DND-41 (cell line): ENCODE data around the gene APOC4.

Experiments used
- ATAC-seq: fragments of 200-7000 bp; cut with Tn5 transposase; 3 replicates; pipeline ENCODE4 v1.9.1; 2021; ENCODE audit warnings: low read depth; ENCODE audit not compliant: insufficient read depth
- DNase-seq: peaks from one replicate; pipeline ENCODE4 v3.0.0-alpha.2; 2020
- H2AFZ ChIP-seq: 2 replicates; pipeline ENCODE4 v1.6.0; 2012; ENCODE audit warnings: low read depth, low read length
- H3K27ac ChIP-seq: 2 replicates; pipeline ENCODE4 v1.5.1; 2012; ENCODE audit warnings: low read length, inconsistent platforms
- H3K27me3 ChIP-seq: fragments of 200-600 bp; sonication (generic); 2 replicates; pipeline ENCODE4 v1.6.0; 2012; ENCODE audit warnings: low read length, mild to moderate bottlenecking, inconsistent platforms; ENCODE audit not compliant: insufficient read depth, poor library complexity
- H3K36me3 ChIP-seq: 2 replicates; pipeline ENCODE4 v1.5.1; 2012; ENCODE audit warnings: low read length, inconsistent platforms; ENCODE audit not compliant: insufficient read depth
- H3K4me1 ChIP-seq: 2 replicates; pipeline ENCODE4 v1.5.1; 2012; ENCODE audit warnings: mild to moderate bottlenecking, low read length; ENCODE audit not compliant: insufficient read depth
- H3K4me2 ChIP-seq: 2 replicates; pipeline ENCODE4 v1.6.0; 2012; ENCODE audit warnings: mild to moderate bottlenecking, moderate library complexity, low read length, inconsistent platforms; ENCODE audit not compliant: insufficient read depth
- H3K4me3 ChIP-seq, 2 experiments: fragments of 200-600 bp in 1 of 2; shearing (Covaris generic) in 1 of 2; 2 replicates each; pipeline ENCODE4 v1.5.1; 2012 to 2016; ENCODE audit warnings: inconsistent platforms in 2 of 2, low read length in 2 of 2, mild to moderate bottlenecking in 2 of 2, low read depth in 1 of 2, moderate library complexity in 1 of 2
- H3K79me2 ChIP-seq: 2 replicates; pipeline ENCODE4 v1.6.0; 2012; ENCODE audit warnings: low read length, inconsistent platforms; ENCODE audit not compliant: insufficient read depth
- H3K9ac ChIP-seq: 2 replicates; pipeline ENCODE4 v1.6.0; 2012; ENCODE audit warnings: low read depth, mild to moderate bottlenecking, inconsistent platforms, low read length, moderate library complexity
- H3K9me3 ChIP-seq: 2 replicates; pipeline ENCODE4 v1.5.1; 2012; ENCODE audit warnings: low read length, moderate library complexity, mild to moderate bottlenecking, inconsistent platforms; ENCODE audit not compliant: insufficient read depth, severe bottlenecking
- H4K20me1 ChIP-seq: 2 replicates; pipeline ENCODE4 v1.6.0; 2012; ENCODE audit warnings: low read length; ENCODE audit not compliant: insufficient read depth
- EZH2 ChIP-seq: IDR thresholded peaks from 3 replicates; pipeline ENCODE4 v1.6.1; 2012; ENCODE audit warnings: borderline replicate concordance, low read depth, mild to moderate bottlenecking, moderate library complexity, low read length, inconsistent platforms; ENCODE audit not compliant: severe bottlenecking
- TF ChIP-seq, protein P1 (sequence below): IDR thresholded peaks from 2 replicates; pipeline ENCODE4 v1.5.1; 2012; ENCODE audit warnings: borderline replicate concordance, low read length, moderate library complexity, mild to moderate bottlenecking; ENCODE audit not compliant: poor library complexity, severe bottlenecking; ENCODE audit errors: extremely low read depth

Gene APOC4

DNA sequence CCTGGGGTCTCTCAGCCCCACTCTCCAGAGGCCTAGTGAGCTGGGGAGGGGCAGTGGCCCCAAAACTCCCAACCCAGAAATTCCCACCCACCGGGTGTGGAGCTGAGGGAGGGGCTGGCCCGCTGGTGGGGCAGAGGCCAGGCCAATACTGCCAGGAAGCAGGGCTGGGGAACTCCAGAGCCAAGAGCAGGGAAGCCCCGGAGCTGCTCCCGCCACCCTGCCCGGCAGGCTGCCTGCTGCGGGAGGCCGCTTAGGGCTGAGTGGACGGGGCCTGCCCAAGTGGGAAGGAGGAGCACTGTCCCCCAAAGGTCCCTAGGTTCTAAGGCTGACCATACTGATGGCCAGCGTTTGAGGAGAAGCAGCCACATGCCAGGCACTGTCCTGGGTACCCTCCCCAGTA is 46.2 kb downstream of the APOC4 start:
- Histone ChIP-seq H3K9ac (no peak overlapping the region), H2AFZ (no peak overlapping the region), H4K20me1 (peaks cover 5% of the 10 kb centered on the region; the same call in 1 of the 2 replicates), H3K4me3 (no peak overlapping the region), H3K4me1 (no peaks in the 10 kb centered on the region), H3K27me3 (no peaks in the 10 kb centered on the region), H3K9me3 (no peaks in the 10 kb centered on the region), H3K4me2 (no peak overlapping the region), H3K27ac (no peak overlapping the region), H3K36me3 (peaks cover 86% of the 10 kb centered on the region), H3K79me2 (no peaks in the 10 kb centered on the region)
- DNase-seq (no peak), ATAC-seq (no peak)
- TF ChIP-seq, protein P1, sequence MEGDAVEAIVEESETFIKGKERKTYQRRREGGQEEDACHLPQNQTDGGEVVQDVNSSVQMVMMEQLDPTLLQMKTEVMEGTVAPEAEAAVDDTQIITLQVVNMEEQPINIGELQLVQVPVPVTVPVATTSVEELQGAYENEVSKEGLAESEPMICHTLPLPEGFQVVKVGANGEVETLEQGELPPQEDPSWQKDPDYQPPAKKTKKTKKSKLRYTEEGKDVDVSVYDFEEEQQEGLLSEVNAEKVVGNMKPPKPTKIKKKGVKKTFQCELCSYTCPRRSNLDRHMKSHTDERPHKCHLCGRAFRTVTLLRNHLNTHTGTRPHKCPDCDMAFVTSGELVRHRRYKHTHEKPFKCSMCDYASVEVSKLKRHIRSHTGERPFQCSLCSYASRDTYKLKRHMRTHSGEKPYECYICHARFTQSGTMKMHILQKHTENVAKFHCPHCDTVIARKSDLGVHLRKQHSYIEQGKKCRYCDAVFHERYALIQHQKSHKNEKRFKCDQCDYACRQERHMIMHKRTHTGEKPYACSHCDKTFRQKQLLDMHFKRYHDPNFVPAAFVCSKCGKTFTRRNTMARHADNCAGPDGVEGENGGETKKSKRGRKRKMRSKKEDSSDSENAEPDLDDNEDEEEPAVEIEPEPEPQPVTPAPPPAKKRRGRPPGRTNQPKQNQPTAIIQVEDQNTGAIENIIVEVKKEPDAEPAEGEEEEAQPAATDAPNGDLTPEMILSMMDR = no peak
- no peak for TF ChIP-seq EZH2

GRCh38 chr19:44988896-44989556 is 47.0 kb downstream of the APOC4 start:
- Histone ChIP-seq H4K20me1 (peaks cover 5% of the 10 kb centered on the region; the same call in 1 of the 2 replicates), H3K79me2 (no peaks in the 10 kb centered on the region), H3K36me3 (peaks cover 86% of the 10 kb centered on the region), H3K27ac (no peak overlapping the region), H2AFZ (no peak overlapping the region), H3K4me3 (no peak overlapping the region), H3K9me3 (no peaks in the 10 kb centered on the region), H3K27me3 (no peaks in the 10 kb centered on the region), H3K4me2 (no peak overlapping the region), H3K9ac (no peak overlapping the region), H3K4me1 (no peaks in the 10 kb centered on the region)
- TF ChIP-seq, protein P1 = peak; percentile 76
- TF ChIP-seq EZH2 = no peak
- ATAC-seq (peak; percentile 79), DNase-seq (peak; percentile 62)

- no peaks in the 10 kb centered on the region for H3K9me3 ChIP-seq
- no peak overlapping the region for H3K4me2 ChIP-seq
- peaks cover 7% of the 10 kb centered on the region; the same call in 1 of the 2 replicates for H4K20me1 ChIP-seq
- TF ChIP-seq, protein P1 = no peak
- no peak for TF ChIP-seq EZH2
- no peak overlapping the region for H2AFZ ChIP-seq
- H3K79me2 ChIP-seq = no peaks in the 10 kb centered on the region
- no peaks in the 10 kb centered on the region for H3K4me1 ChIP-seq
- H3K36me3 ChIP-seq = peaks cover 74% of the 10 kb centered on the region
- DNase-seq = no peak
- no peak for ATAC-seq
- H3K4me3 ChIP-seq = no peak overlapping the region
- H3K27ac ChIP-seq = no peak overlapping the region
- H3K27me3 ChIP-seq = no peaks in the 10 kb centered on the region
- no peak overlapping the region for H3K9ac ChIP-seq
Measured at GRCh38 chr19:44990459-44990858, 48.4 kb downstream of the APOC4 start.
